OCI-LY1 (cell line): ENCODE results near the gene EDC4.
A peak's percentile ranks its signal among the peaks of the same experiment; 100 is the strongest.
"Not testable (repeated sequence)": the region's sequence is repeated elsewhere in the genome, so short reads cannot be mapped to it uniquely, and the experiment has no call there.

ENCODE experiments used
- H2AFZ ChIP-seq: fragments of 200-600 bp; sonication (generic), shearing (Covaris generic); 2 replicates; pipeline ENCODE4 v1.6.0; 2014; ENCODE audit warnings: antibody characterized with exemption, mild to moderate bottlenecking, low read length
- H3F3A ChIP-seq: fragments of 200-600 bp; sonication (generic), shearing (Covaris generic); 2 replicates; pipeline ENCODE4 v1.6.0; 2014; ENCODE audit warnings: mild to moderate bottlenecking, antibody characterized with exemption, low read length, moderate library complexity; ENCODE audit not compliant: insufficient read depth
- H3K27ac ChIP-seq: fragments of 200-600 bp; sonication (generic); 2 replicates; pipeline ENCODE4 v1.5.1; 2014; ENCODE audit warnings: low read length, mixed run types, mild to moderate bottlenecking, low read depth; ENCODE audit not compliant: poor library complexity, severe bottlenecking
- H3K27me3 ChIP-seq: fragments of 200-600 bp; sonication (generic); 2 replicates; pipeline ENCODE4 v1.6.0; 2014; ENCODE audit warnings: antibody characterized with exemption, mild to moderate bottlenecking, low read length, moderate library complexity; ENCODE audit not compliant: insufficient read depth
- H3K36me3 ChIP-seq: fragments of 200-600 bp; sonication (generic); 2 replicates; pipeline ENCODE4 v1.6.1; 2014; ENCODE audit warnings: mild to moderate bottlenecking, antibody characterized with exemption, low read length, moderate library complexity, mixed read lengths; ENCODE audit not compliant: insufficient read depth
- H3K4me1 ChIP-seq: fragments of 200-600 bp; sonication (generic); 2 replicates; pipeline ENCODE4 v1.5.1; 2014; ENCODE audit warnings: mild to moderate bottlenecking, low read length, moderate library complexity; ENCODE audit not compliant: insufficient read depth, severe bottlenecking
- H3K4me2 ChIP-seq: fragments of 200-600 bp; sonication (generic), shearing (Covaris generic); 2 replicates; pipeline ENCODE4 v1.6.1; 2014; ENCODE audit warnings: low read length
- H3K4me3 ChIP-seq: fragments of 200-600 bp; sonication (generic); 2 replicates; pipeline ENCODE4 v1.5.1; 2014; ENCODE audit warnings: low read length, low read depth, mild to moderate bottlenecking, mixed read lengths; ENCODE audit not compliant: poor library complexity, severe bottlenecking
- H3K79me2 ChIP-seq: fragments of 200-600 bp; shearing (Covaris generic); 2 replicates; pipeline ENCODE4 v1.6.1; 2016; ENCODE audit warnings: mixed run types, low read length, mixed read lengths; ENCODE audit not compliant: insufficient read depth
- H3K9ac ChIP-seq: fragments of 200-600 bp; sonication (generic), shearing (Covaris generic); 2 replicates; pipeline ENCODE4 v1.6.1; 2014; ENCODE audit warnings: mild to moderate bottlenecking, low read length, mixed read lengths
- H3K9me2 ChIP-seq: fragments of 200-600 bp; sonication (generic), shearing (Covaris generic); 2 replicates; pipeline ENCODE4 v1.6.1; 2014; ENCODE audit warnings: low read depth, mild to moderate bottlenecking, low read length, mixed read lengths
- H3K9me3 ChIP-seq: fragments of 200-600 bp; shearing (Covaris generic); 2 replicates; pipeline ENCODE4 v1.6.1; 2014; ENCODE audit warnings: low read length, mixed read lengths
- H4K20me1 ChIP-seq: fragments of 200-600 bp; sonication (generic), shearing (Covaris generic); 2 replicates; pipeline ENCODE4 v1.6.0; 2016; ENCODE audit warnings: mild to moderate bottlenecking, low read length; ENCODE audit not compliant: insufficient read depth
- CTCF ChIP-seq: fragments of 200-600 bp; sonication (generic), shearing (Covaris generic); IDR thresholded peaks from 2 replicates; pipeline ENCODE4 v1.5.1; 2017; ENCODE audit warnings: mild to moderate bottlenecking, antibody characterized with exemption, low read length, moderate library complexity, mixed read lengths
- EZH2 ChIP-seq: fragments of 200-600 bp; sonication (generic), shearing (Covaris generic); IDR thresholded peaks from 2 replicates; pipeline ENCODE4 v1.8.0; 2017; ENCODE audit warnings: borderline replicate concordance, mixed run types, mild to moderate bottlenecking, antibody characterized with exemption, low read length, moderate library complexity, mixed read lengths

EDC4 gene

GRCh38 chr16:67834242-67834614 is 38.6 kb upstream of the EDC4 start:
- Histone ChIP-seq H3K36me3 (peaks cover 28% of the 10 kb centered on the region; the same call in 1 of the 2 replicates), H3K4me3 (peak overlapping the region; percentile 78), H3K27me3 (no peaks in the 10 kb centered on the region), H3K9ac (peak overlapping the region; percentile 80; the same call in 1 of the 2 replicates), H3F3A (no peaks in the 10 kb centered on the region), H2AFZ (no peak overlapping the region), H3K4me1 (peaks cover 18% of the 10 kb centered on the region), H3K9me2 (no peaks in the 10 kb centered on the region), H3K9me3 (no peaks in the 10 kb centered on the region), H3K79me2 (0 out of 2 replicates have a peak, but pooled peaks cover 3% of the 10 kb centered on the region), H3K27ac (no peak overlapping the region), H4K20me1 (no peaks in the 10 kb centered on the region), H3K4me2 (peak overlapping the region; percentile 100)
- TF ChIP-seq EZH2 (no peak), CTCF (no peak)

- not testable (repeated sequence) for H3K27ac ChIP-seq, H3K9me3 ChIP-seq, H3K4me2 ChIP-seq, H3K9ac ChIP-seq, H3K27me3 ChIP-seq, H3K4me3 ChIP-seq, H2AFZ ChIP-seq, H3K36me3 ChIP-seq, H3F3A ChIP-seq, H3K9me2 ChIP-seq, H3K79me2 ChIP-seq, H4K20me1 ChIP-seq
- peaks cover 22% of the 10 kb centered on the region for H3K4me1 ChIP-seq
These were observed 35.7 kb upstream of the EDC4 start for GRCh38 chr16:67837190-67837589.

GRCh38 chr16:67837811-67838210 is 35.0 kb upstream of the EDC4 start:
- H4K20me1 ChIP-seq, result no peaks in the 10 kb centered on the region
- H3K27me3 ChIP-seq, result no peaks in the 10 kb centered on the region
- H3F3A ChIP-seq, result no peaks in the 10 kb centered on the region
- H3K27ac ChIP-seq, result no peak overlapping the region
- no peaks in the 10 kb centered on the region for H3K36me3 ChIP-seq
- no peaks in the 10 kb centered on the region for H3K9me3 ChIP-seq
- TF ChIP-seq CTCF, result no peak
- no peak for TF ChIP-seq EZH2
- no peak overlapping the region for H2AFZ ChIP-seq
- H3K9ac ChIP-seq, result no peak overlapping the region
- H3K4me2 ChIP-seq, result no peak overlapping the region
- H3K79me2 ChIP-seq, result 0 out of 2 replicates have a peak, but pooled peaks cover 3% of the 10 kb centered on the region
- H3K4me1 ChIP-seq, result peaks cover 16% of the 10 kb centered on the region
- H3K9me2 ChIP-seq, result no peaks in the 10 kb centered on the region
- no peak overlapping the region for H3K4me3 ChIP-seq

GRCh38 chr16:67841198-67841815 is 31.5 kb upstream of the EDC4 start:
- Histone ChIP-seq H3K4me2 (peak overlapping the region; percentile 92), H2AFZ (peak overlapping the region; percentile 57; the same call in 1 of the 2 replicates), H3K4me1 (peaks cover 41% of the 10 kb centered on the region), H3K27me3 (no peaks in the 10 kb centered on the region), H3K79me2 (no peaks in the 10 kb centered on the region), H3K27ac (peak overlapping the region; percentile 82), H4K20me1 (no peaks in the 10 kb centered on the region), H3K9ac (peak overlapping the region; percentile 90), H3K36me3 (no peaks in the 10 kb centered on the region; the same call in 1 of the 2 replicates), H3K4me3 (peak overlapping the region; percentile 95), H3K9me2 (no peaks in the 10 kb centered on the region), H3F3A (no peaks in the 10 kb centered on the region), H3K9me3 (no peaks in the 10 kb centered on the region)
- no peak for TF ChIP-seq EZH2
- TF ChIP-seq CTCF, result no peak
